ENCODE measurements around the gene MAFG.

MAFG gene

DNA sequence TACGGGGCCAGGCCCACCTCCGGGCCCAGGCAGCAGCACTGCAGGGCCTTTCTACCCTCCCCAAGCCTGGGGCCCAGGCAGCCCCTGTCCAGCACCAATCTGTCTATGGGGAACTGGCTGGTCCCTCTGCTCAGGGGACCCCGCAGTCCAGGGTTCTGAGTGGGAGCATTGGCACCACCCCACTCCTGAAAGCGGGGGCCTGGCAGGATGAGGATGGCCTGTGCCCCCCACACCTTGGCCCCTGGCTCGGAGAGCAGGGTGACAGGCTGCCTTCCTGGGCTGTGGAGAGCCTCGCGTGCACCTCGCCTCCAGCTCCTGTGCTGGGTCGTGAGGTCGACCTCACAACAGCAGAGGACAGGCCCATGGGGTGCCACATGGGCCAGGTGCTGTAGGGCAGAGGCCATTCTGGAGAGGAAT lies 24.1 kb downstream of the MAFG start:
- Histone ChIP-seq H3K27ac (ENCODE audit: low read depth, low read length) (no peak overlapping the region), H3K27me3 (ENCODE audit: control insufficient read depth, insufficient read depth, low read length) (peaks cover 24% of the 10 kb centered on the region), H3K36me3 (ENCODE audit: control insufficient read depth, insufficient read depth, low read length) (peaks cover 29% of the 10 kb centered on the region), H3K9me3 (ENCODE audit: control insufficient read depth, insufficient read depth, low read length) (no peaks in the 10 kb centered on the region), H3K4me1 (ENCODE audit: control insufficient read depth, insufficient read depth, low read length) (no peaks in the 10 kb centered on the region), H3K9ac (ENCODE audit: low read depth, low read length) (no peak overlapping the region), H3K4me3 (ENCODE audit: low read depth, low read length) (no peak overlapping the region)

DNA sequence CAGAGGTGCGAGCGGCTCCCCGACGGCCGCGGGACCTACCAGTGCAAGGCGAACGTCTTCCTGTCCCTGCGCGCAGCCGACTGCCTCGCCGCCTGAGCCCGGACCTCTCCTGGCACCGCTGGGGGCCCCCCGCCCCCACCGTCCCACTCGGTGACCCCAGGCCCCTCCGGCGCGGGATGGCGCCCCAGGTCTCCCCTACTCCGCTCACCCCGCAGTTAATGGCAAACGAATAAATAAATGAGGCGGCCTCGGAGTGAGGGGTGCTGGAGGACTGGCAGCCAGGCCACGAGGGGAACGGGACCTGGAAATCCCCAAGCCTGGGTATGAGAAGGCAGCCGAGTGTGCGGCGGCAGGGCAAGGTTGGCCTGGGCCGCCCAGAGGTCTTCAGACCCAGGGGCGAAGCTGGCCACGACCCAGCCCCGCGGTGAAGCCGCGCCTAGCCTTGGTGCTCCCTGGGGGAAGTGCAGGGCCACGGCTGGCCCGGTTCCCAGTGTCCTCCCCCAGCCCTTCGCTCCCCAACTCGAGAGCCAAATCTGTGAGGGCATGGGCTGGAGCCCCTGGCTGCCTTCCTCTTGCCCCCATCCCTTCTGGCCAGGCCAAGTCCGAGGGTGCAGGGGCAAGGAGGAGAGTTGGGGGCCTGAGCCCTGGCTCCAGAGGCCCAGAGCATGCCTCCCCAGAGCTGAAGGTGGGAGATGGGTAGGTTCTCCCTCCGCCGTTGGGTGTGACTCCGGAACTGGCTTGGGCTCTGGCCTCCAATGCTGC lies 24.7 kb downstream of the MAFG start:
- peaks cover 24% of the 10 kb centered on the region for H3K27me3 ChIP-seq (ENCODE audit: control insufficient read depth, insufficient read depth, low read length)
- no peak overlapping the region for H3K9ac ChIP-seq (ENCODE audit: low read depth, low read length)
- no peak overlapping the region for H3K27ac ChIP-seq (ENCODE audit: low read depth, low read length)
- H3K4me3 ChIP-seq (ENCODE audit: low read depth, low read length): peak overlapping the region; percentile 54; the same call in 1 of the 2 replicates
- H3K36me3 ChIP-seq (ENCODE audit: control insufficient read depth, insufficient read depth, low read length): peaks cover 30% of the 10 kb centered on the region
- no peaks in the 10 kb centered on the region for H3K4me1 ChIP-seq (ENCODE audit: control insufficient read depth, insufficient read depth, low read length)
- no peaks in the 10 kb centered on the region for H3K9me3 ChIP-seq (ENCODE audit: control insufficient read depth, insufficient read depth, low read length)

DNA sequence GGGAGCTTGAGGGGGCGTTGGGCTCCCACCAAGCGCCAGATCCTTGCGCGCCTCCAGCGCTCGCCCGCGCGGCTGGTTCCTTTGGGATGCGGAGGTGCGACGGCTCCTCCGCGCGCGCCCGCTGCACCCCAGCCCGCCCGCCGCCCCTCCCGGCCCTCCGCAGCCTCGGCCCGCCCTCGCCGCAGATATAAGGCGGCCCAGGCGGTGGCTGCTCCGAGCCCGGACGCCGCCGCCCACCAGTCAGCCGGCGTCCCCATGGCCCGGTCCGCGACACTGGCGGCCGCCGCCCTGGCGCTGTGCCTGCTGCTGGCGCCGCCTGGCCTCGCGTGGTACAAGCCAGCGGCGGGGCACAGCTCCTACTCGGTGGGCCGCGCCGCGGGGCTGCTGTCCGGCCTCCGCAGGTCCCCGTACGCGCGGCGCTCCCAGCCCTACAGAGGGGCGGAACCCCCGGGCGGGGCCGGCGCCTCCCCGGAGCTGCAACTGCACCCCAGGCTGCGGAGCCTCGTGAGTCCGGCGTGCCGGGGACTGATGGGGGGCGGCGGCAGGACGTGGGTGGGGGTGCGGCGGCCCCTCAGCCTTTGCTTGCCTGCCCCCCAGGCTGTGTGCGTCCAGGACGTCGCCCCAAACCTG lies 25.4 kb downstream of the MAFG start, which contains the start of gene NPB:
NPB (plus strand) TSS at position 216 of the 630 bp plus-strand sequence; CDS start at position 256, 40 bp downstream.
- H3K27me3 ChIP-seq (ENCODE audit: control insufficient read depth, insufficient read depth, low read length): peaks cover 24% of the 10 kb centered on the region
- peak within 1 kb of the TSS; percentile 54; the same call in 1 of the 2 replicates for H3K4me3 ChIP-seq (ENCODE audit: low read depth, low read length)
- no peak within 1 kb of the TSS for H3K9ac ChIP-seq (ENCODE audit: low read depth, low read length)
- no peaks in the 10 kb centered on the region for H3K4me1 ChIP-seq (ENCODE audit: control insufficient read depth, insufficient read depth, low read length)
- H3K9me3 ChIP-seq (ENCODE audit: control insufficient read depth, insufficient read depth, low read length): no peaks in the 10 kb centered on the region
- H3K36me3 ChIP-seq (ENCODE audit: control insufficient read depth, insufficient read depth, low read length): peaks cover 36% of the 10 kb centered on the region
- H3K27ac ChIP-seq (ENCODE audit: low read depth, low read length): no peak within 1 kb of the TSS

DNA sequence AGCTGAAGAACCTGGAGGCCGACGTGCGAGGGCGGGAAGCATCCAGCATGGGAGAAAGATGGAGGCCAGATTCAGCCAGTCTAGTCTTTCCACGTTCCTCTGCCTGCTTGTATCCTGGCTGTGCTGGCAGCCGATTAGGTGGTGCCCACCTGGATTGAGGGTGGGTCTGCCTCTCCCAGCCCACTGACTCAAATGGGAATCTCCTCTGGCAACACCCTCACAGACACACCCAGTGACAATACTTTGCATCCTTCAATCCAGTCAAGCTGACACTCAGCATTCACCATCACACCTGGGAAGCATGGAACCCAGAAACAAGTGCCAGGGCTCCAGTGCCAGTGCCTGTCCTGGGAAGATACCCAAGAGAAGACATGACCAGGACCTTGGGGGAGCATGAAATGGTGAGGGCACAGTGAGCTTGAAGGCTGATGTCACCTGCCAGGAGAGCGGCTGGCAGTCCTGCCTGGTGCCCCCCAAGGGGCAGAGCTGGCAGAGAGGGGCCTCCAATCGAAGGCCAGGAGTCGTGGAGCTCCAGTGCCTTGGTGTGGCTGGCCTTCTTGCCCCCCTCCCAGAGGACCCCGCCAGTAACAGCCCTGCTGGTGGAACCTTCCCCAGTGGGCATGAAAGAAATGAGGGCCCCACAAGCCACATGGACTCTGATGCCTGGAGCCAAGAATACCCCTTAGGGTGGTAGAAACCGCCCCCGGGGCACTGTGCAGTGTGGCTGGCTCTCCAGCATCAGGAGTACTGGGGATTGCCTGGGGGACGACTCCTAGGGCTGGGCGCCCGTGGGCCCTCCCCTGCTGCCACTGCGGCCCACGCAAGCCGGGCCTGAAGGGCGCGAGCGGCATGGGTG lies 26.1 kb downstream of the MAFG start:
- Histone ChIP-seq H3K4me3 (ENCODE audit: low read depth, low read length) (peak overlapping the region; percentile 42; the same call in 1 of the 2 replicates), H3K4me1 (ENCODE audit: control insufficient read depth, insufficient read depth, low read length) (no peaks in the 10 kb centered on the region), H3K9ac (ENCODE audit: low read depth, low read length) (no peak overlapping the region), H3K36me3 (ENCODE audit: control insufficient read depth, insufficient read depth, low read length) (peaks cover 41% of the 10 kb centered on the region), H3K27me3 (ENCODE audit: control insufficient read depth, insufficient read depth, low read length) (peaks cover 24% of the 10 kb centered on the region), H3K9me3 (ENCODE audit: control insufficient read depth, insufficient read depth, low read length) (no peaks in the 10 kb centered on the region), H3K27ac (ENCODE audit: low read depth, low read length) (no peak overlapping the region)

DNA sequence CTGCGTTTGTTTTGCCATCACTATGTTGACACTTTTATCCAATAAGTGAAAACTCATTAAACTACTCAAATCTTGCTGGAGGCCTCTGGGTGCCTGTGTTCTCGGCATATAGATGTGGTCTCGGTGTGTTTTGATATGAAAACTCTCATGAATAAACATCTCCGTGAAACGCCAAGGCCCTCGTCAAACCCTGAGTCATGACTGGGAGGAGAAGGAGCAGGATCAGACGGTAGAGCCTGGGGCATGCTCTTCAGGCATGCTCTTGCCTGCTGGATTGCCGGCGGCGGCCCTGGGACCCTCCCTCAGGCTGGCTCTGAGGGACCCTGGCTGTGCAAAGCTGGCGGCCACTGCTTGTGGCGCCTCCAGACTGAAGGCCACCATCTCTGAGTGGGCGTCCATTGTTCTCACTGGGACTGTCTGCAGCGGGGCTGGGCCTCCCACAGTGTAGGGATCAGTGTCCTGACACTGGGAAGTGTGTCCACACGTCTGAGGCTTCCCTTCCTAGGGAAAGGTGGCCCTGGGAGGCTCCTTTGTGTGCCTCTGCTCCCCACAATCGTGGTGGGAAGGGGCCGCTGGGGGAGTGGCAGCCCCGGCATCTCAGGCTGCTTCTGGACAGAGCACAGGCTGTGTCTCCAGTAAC lies 27.2 kb downstream of the MAFG start:
- Histone ChIP-seq H3K9ac (ENCODE audit: low read depth, low read length) (no peak overlapping the region), H3K4me1 (ENCODE audit: control insufficient read depth, insufficient read depth, low read length) (no peaks in the 10 kb centered on the region), H3K9me3 (ENCODE audit: control insufficient read depth, insufficient read depth, low read length) (no peaks in the 10 kb centered on the region), H3K36me3 (ENCODE audit: control insufficient read depth, insufficient read depth, low read length) (peaks cover 49% of the 10 kb centered on the region), H3K27me3 (ENCODE audit: control insufficient read depth, insufficient read depth, low read length) (peaks cover 24% of the 10 kb centered on the region), H3K4me3 (ENCODE audit: low read depth, low read length) (no peak overlapping the region), H3K27ac (ENCODE audit: low read depth, low read length) (no peak overlapping the region)

DNA sequence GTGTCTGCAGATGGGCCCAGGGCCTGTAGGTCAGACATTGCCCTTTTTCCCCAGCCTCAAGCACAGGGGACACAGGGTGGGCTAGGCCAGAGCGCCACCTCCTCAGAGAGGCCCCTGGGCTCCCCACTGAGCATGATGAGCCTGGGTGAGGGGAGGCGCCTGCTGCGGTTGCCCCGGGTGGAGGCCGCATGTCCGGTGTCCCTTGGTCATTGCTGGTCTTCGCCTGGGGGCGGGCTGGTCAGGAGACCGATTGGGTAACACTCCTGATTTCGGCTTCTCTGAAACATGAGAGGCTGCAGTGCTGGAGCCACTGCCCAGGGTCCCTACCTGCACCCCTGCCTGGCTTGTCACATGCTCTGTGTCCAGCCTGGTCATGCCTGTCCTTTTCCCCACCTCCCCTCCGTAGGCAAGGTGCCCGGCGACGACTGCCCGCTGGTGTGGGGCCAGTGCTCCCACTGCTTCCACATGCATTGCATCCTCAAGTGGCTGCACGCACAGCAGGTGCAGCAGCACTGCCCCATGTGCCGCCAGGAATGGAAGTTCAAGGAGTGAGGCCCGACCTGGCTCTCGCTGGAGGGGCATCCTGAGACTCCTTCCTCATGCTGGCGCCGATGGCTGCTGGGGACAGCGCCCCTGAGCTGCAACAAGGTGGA lies 27.9 kb downstream of the MAFG start:
- no peak overlapping the region for H3K27ac ChIP-seq (ENCODE audit: low read depth, low read length)

GRCh38 chr17:81898885-81899284 lies 28.6 kb downstream of the MAFG start:
- H3K9me3 ChIP-seq (ENCODE audit: control insufficient read depth, insufficient read depth, low read length): no peaks in the 10 kb centered on the region
- no peak overlapping the region for H3K9ac ChIP-seq (ENCODE audit: low read depth, low read length)
- no peak overlapping the region for H3K4me3 ChIP-seq (ENCODE audit: low read depth, low read length)
- peak overlapping the region; percentile 27 for H3K27ac ChIP-seq (ENCODE audit: low read depth, low read length)
- H3K4me1 ChIP-seq (ENCODE audit: control insufficient read depth, insufficient read depth, low read length): no peaks in the 10 kb centered on the region
- peaks cover 55% of the 10 kb centered on the region for H3K36me3 ChIP-seq (ENCODE audit: control insufficient read depth, insufficient read depth, low read length)
- H3K27me3 ChIP-seq (ENCODE audit: control insufficient read depth, insufficient read depth, low read length): peaks cover 24% of the 10 kb centered on the region

More for the DNA sequence above, 27.9 kb downstream of the MAFG start:
- H3K4me1 ChIP-seq (ENCODE audit: control insufficient read depth, insufficient read depth, low read length): no peaks in the 10 kb centered on the region
- H3K4me3 ChIP-seq (ENCODE audit: low read depth, low read length): no peak overlapping the region
- no peaks in the 10 kb centered on the region for H3K9me3 ChIP-seq (ENCODE audit: control insufficient read depth, insufficient read depth, low read length)
- peaks cover 24% of the 10 kb centered on the region for H3K27me3 ChIP-seq (ENCODE audit: control insufficient read depth, insufficient read depth, low read length)
- H3K9ac ChIP-seq (ENCODE audit: low read depth, low read length): no peak overlapping the region
- peaks cover 53% of the 10 kb centered on the region for H3K36me3 ChIP-seq (ENCODE audit: control insufficient read depth, insufficient read depth, low read length)

DNA sequence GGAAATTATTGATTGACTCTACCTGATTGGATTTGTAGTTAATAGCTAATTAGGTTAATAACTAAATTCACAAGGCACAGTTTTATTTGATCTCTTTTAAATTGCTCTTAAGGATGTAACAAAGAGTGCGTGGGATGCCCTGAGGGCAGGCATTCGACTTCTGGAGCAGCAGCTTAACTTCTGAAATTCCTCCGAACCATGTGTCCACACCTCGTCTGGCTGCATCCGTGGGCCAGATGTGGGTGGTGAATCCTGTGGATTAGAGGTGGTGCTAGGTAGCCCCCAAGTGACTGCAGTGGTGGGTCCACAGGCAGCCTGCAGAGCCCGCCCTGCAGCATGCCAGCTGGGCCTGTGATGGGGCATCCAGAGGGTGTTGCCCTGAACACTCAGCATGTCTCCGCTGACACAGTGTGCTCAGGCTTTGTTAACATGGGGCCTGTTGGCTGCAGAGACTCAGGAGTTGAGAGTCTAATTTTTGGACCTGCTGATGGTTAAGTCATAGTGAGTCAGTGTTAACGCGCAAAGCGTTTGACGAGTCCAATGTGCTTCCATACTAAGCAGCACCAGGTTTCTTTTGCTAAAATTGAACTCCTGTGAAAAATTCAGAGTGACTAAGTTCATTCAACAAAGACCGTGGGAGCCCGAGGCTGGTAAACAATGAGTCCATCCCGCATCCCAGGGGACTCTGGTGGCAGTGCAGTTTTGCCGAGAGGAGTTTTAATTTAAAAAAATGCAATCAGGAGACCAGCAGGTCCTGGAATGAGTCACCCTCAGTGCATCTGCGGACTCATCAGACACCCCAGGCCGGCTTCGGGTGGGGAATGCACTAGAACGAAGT lies 29.3 kb downstream of the MAFG start:
- Histone ChIP-seq H3K4me3 (ENCODE audit: low read depth, low read length) (no peak overlapping the region), H3K27me3 (ENCODE audit: control insufficient read depth, insufficient read depth, low read length) (peaks cover 24% of the 10 kb centered on the region), H3K9me3 (ENCODE audit: control insufficient read depth, insufficient read depth, low read length) (no peaks in the 10 kb centered on the region), H3K9ac (ENCODE audit: low read depth, low read length) (no peak overlapping the region), H3K36me3 (ENCODE audit: control insufficient read depth, insufficient read depth, low read length) (peaks cover 59% of the 10 kb centered on the region), H3K4me1 (ENCODE audit: control insufficient read depth, insufficient read depth, low read length) (no peaks in the 10 kb centered on the region), H3K27ac (ENCODE audit: low read depth, low read length) (peak overlapping the region; percentile 55)

GRCh38 chr17:81895400-81895799 lies 32.1 kb downstream of the MAFG start:
- H3K4me1 ChIP-seq (ENCODE audit: control insufficient read depth, insufficient read depth, low read length): no peaks in the 10 kb centered on the region
- peaks cover 59% of the 10 kb centered on the region for H3K36me3 ChIP-seq (ENCODE audit: control insufficient read depth, insufficient read depth, low read length)
- H3K9ac ChIP-seq (ENCODE audit: low read depth, low read length): no peak overlapping the region

More at GRCh38 chr17:81895400-81895799, 32.1 kb downstream of the MAFG start:
- no peaks in the 10 kb centered on the region for H3K9me3 ChIP-seq (ENCODE audit: control insufficient read depth, insufficient read depth, low read length)
- H3K27me3 ChIP-seq (ENCODE audit: control insufficient read depth, insufficient read depth, low read length): no peaks in the 10 kb centered on the region
- H3K4me3 ChIP-seq (ENCODE audit: low read depth, low read length): no peak overlapping the region
- H3K27ac ChIP-seq (ENCODE audit: low read depth, low read length): no peak overlapping the region
